Vagina (tissue), 2 donors: ENCODE data around the gene ARPC4. TPM values are rescaled to one million over a fixed set of nuclear protein-coding genes. Genes with fewer than 3 reads are reported as not detected.

Experiments used
- DNase-seq, 2 donors: peaks; one replicate each; pipeline ENCODE4 v3.0.0-alpha.2; 2017; ENCODE audit errors: extremely low spot score in 2 of 2
- H3K27ac ChIP-seq: fragments of 200-600 bp; sonication (generic); one replicate; pipeline ENCODE4 v1.5.1; 2019
- H3K27me3 ChIP-seq: fragments of 200-600 bp; sonication (generic); one replicate; pipeline ENCODE4 v1.5.1; 2019
- H3K36me3 ChIP-seq, 2 donors: fragments of 200-600 bp; sonication (generic); one replicate each; pipeline ENCODE4 v1.5.1; 2017 to 2019
- H3K4me1 ChIP-seq: fragments of 200-600 bp; sonication (generic); one replicate; pipeline ENCODE4 v1.5.1; 2019
- H3K4me3 ChIP-seq, 2 donors: fragments of 200-600 bp; sonication (generic); 1 replicate in 1 of 2; 2 replicates in 1 of 2; pipeline ENCODE4 v1.5.1; 2016 to 2019
- H3K9me3 ChIP-seq: fragments of 200-600 bp; sonication (generic); one replicate; pipeline ENCODE4 v1.5.1; 2019
- CTCF ChIP-seq, 3 experiments: fragments of 450-650 bp in 2 of 3; fragments of 200-600 bp in 1 of 3; sonication (generic) in 1 of 3; IDR thresholded peaks; one replicate each; pipeline ENCODE4 v1.5.1; 2017 to 2019; ENCODE audit warnings: antibody characterized with exemption in 3 of 3, mild to moderate bottlenecking in 2 of 3, moderate library complexity in 2 of 3
- POLR2A ChIP-seq, 2 donors: fragments of 450-650 bp; IDR thresholded peaks; one replicate each; pipeline ENCODE4 v1.6.1; 2017; ENCODE audit warnings: antibody characterized with exemption in 2 of 2, mild to moderate bottlenecking in 2 of 2, moderate library complexity in 2 of 2
- POLR2AphosphoS5 ChIP-seq, 2 donors: sonication (generic); formaldehyde crosslinking; IDR thresholded peaks; one replicate each; pipeline ENCODE4 v1.9.0; 2017; ENCODE audit warnings: antibody characterized with exemption in 2 of 2, mild to moderate bottlenecking in 2 of 2, low read depth in 1 of 2; ENCODE audit not compliant: insufficient read depth in 1 of 2
- intact Hi-C: fragments of 100-400 bp; cut with DNase I; formaldehyde crosslinking; loops from one replicate; pipeline ENCODE4 v1.15.1; 2023
- total RNA-seq: library from RNA; depleted of rRNA; stranded (reverse); fragments of >200 nt; gene quantifications from one replicate; pipeline ENCODE4 v1.2.3, GENCODE V29; 2016

Gene ARPC4
- total RNA-seq, 1 donor from 2014 or later: 124 TPM

GRCh38 chr3:9787714-9788113 is 5.2 kb upstream of the ARPC4 start:
- Histone ChIP-seq H3K27ac (no peak overlapping the region), H3K27me3 (no peaks in the 10 kb centered on the region), H3K4me1 (peaks cover 18% of the 10 kb centered on the region), H3K9me3 (no peaks in the 10 kb centered on the region), H3K4me3 (no peak overlapping the region), H3K36me3 (peaks cover 0 to 55% of the 10 kb centered on the region in 2 donors)
- DNase-seq: no peak
- TF ChIP-seq CTCF (IDR thresholded peaks at IDR 0.05) (no peak), POLR2AphosphoS5 (IDR thresholded peaks at IDR 0.05; ENCODE audit: insufficient read depth in 1 of 2, low read depth in 1 of 2) (no peak), POLR2A (IDR thresholded peaks at IDR 0.05) (no peak)
- intact Hi-C loops: no loop called here

GRCh38 chr3:9791127-9791526 is 1.8 kb upstream of the ARPC4 start:
- Histone ChIP-seq H3K27ac (peak overlapping the region; percentile 95), H3K9me3 (no peaks in the 10 kb centered on the region), H3K27me3 (no peaks in the 10 kb centered on the region), H3K4me3 (no peak overlapping the region), H3K4me1 (peaks cover 44% of the 10 kb centered on the region), H3K36me3 (peaks cover 0 to 30% of the 10 kb centered on the region in 2 donors)
- DNase-seq: no peak
- intact Hi-C loops: loop anchor here (10.0 kb wide), 1 partner anchor 56 kb away; the partner anchor contains the start of gene BRPF1
- TF ChIP-seq CTCF (IDR thresholded peaks at IDR 0.05) (no peak), POLR2A (IDR thresholded peaks at IDR 0.05) (no peak), POLR2AphosphoS5 (IDR thresholded peaks at IDR 0.05; ENCODE audit: insufficient read depth in 1 of 2, low read depth in 1 of 2) (no peak)

GRCh38 chr3:9791790-9792404 is 985 bp upstream of the ARPC4 start:
- no peaks in the 10 kb centered on the region for H3K9me3 ChIP-seq

GRCh38 chr3:9793161-9793781 is 389 bp downstream of the ARPC4 start:
- no peak for DNase-seq
- Histone ChIP-seq H3K9me3 (no peaks in the 10 kb centered on the region), H3K27me3 (no peaks in the 10 kb centered on the region), H3K4me1 (peaks cover 44% of the 10 kb centered on the region), H3K4me3 (peak overlapping the region; percentile 85 to 90), H3K27ac (peak overlapping the region; percentile 95), H3K36me3 (peaks cover 0 to 28% of the 10 kb centered on the region in 2 donors)
- TF ChIP-seq POLR2A (IDR thresholded peaks at IDR 0.05) (no peak), CTCF (IDR thresholded peaks at IDR 0.05) (no peak), POLR2AphosphoS5 (IDR thresholded peaks at IDR 0.05; ENCODE audit: insufficient read depth in 1 of 2, low read depth in 1 of 2) (no peak)
- intact Hi-C loops: loop anchor here (10.0 kb wide), 1 partner anchor 58 kb away; the partner anchor contains the start of gene BRPF1

More at GRCh38 chr3:9791790-9792404, 985 bp upstream of the ARPC4 start:
- peak overlapping the region; percentile 95 for H3K27ac ChIP-seq
- TF ChIP-seq POLR2A (IDR thresholded peaks at IDR 0.05): no peak
- H3K4me1 ChIP-seq: peaks cover 44% of the 10 kb centered on the region
- peak overlapping the region; percentile 85 to 90 for H3K4me3 ChIP-seq
- H3K36me3 ChIP-seq: peaks cover 0 to 26% of the 10 kb centered on the region in 2 donors
- intact Hi-C loops: loop anchor here (10.0 kb wide), 1 partner anchor 57 kb away; the partner anchor contains the start of gene BRPF1
- no peaks in the 10 kb centered on the region for H3K27me3 ChIP-seq
- no peak for DNase-seq

- Histone ChIP-seq H3K4me1 (peaks cover 44% of the 10 kb centered on the region), H3K27ac (no peak overlapping the region), H3K9me3 (no peaks in the 10 kb centered on the region), H3K4me3 (no peak overlapping the region), H3K27me3 (no peaks in the 10 kb centered on the region), H3K36me3 (peaks cover 0 to 29% of the 10 kb centered on the region in 2 donors)
- no peak for DNase-seq
- intact Hi-C loops: loop anchor here (10.0 kb wide), 1 partner anchor 60 kb away; the partner anchor contains the start of gene BRPF1
- no peak for TF ChIP-seq CTCF (IDR thresholded peaks at IDR 0.05)
- no peak for TF ChIP-seq POLR2A (IDR thresholded peaks at IDR 0.05)
- no peak for TF ChIP-seq POLR2AphosphoS5 (IDR thresholded peaks at IDR 0.05; ENCODE audit: insufficient read depth in 1 of 2, low read depth in 1 of 2)
Observed at GRCh38 chr3:9794400-9794799, 1.5 kb downstream of the ARPC4 start.
